HL-60 (cell line): ENCODE data around the gene DLD.

Experiments used
- GABPA ChIP-seq: IDR thresholded peaks from 2 replicates; pipeline ENCODE4 v1.6.1; 2012; ENCODE audit warnings: low read depth
- POLR2AphosphoS5 ChIP-seq: IDR thresholded peaks from 2 replicates; pipeline ENCODE4 v1.6.1; 2012; ENCODE audit warnings: low read depth
- SPI1 ChIP-seq: IDR thresholded peaks from 2 replicates; pipeline ENCODE4 v1.6.1; 2012; ENCODE audit warnings: low read depth, mild to moderate bottlenecking, borderline replicate concordance
- TF ChIP-seq, protein P1 (sequence below): IDR thresholded peaks from one replicate; pipeline ENCODE4 v1.5.1; 2011; ENCODE audit warnings: low read length, control low read depth, inconsistent platforms; ENCODE audit not compliant: insufficient read depth

DNA sequence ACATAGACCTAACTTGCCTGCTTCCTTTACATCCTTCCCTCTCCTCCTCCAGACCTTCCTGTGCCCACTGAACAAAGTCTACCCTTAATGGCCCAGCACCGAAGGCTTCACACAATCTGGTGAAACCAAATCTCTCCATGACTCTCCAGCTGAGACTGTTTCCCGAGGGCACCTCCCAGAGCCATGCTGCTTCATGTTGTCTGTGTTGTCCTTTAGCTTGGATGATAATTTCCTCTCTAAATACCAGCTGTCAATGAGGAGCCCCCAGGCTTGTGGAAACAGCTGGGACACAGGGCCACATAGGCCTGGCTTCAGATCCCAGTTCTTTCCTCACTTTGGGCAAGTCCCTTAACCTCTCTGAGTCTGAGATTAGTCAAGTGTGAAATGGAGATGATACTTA, 54.3 kb downstream of the DLD start:
- TF ChIP-seq POLR2AphosphoS5 (no peak), GABPA (no peak), SPI1 (no peak)
- TF ChIP-seq, protein P1, sequence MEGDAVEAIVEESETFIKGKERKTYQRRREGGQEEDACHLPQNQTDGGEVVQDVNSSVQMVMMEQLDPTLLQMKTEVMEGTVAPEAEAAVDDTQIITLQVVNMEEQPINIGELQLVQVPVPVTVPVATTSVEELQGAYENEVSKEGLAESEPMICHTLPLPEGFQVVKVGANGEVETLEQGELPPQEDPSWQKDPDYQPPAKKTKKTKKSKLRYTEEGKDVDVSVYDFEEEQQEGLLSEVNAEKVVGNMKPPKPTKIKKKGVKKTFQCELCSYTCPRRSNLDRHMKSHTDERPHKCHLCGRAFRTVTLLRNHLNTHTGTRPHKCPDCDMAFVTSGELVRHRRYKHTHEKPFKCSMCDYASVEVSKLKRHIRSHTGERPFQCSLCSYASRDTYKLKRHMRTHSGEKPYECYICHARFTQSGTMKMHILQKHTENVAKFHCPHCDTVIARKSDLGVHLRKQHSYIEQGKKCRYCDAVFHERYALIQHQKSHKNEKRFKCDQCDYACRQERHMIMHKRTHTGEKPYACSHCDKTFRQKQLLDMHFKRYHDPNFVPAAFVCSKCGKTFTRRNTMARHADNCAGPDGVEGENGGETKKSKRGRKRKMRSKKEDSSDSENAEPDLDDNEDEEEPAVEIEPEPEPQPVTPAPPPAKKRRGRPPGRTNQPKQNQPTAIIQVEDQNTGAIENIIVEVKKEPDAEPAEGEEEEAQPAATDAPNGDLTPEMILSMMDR = no peak
